Prostate gland (tissue), 2 donors: ENCODE data around the gene SLC1A7. TPM values are rescaled to one million over a fixed set of nuclear protein-coding genes. Genes with fewer than 3 reads are reported as not detected.

Experiments used
- DNase-seq: peaks from one replicate; pipeline ENCODE4 v3.0.0-alpha.2; 2019; ENCODE audit warnings: low spot score
- H3K27ac ChIP-seq, 2 donors: fragments of 200-600 bp; sonication (generic); 2 replicates each; pipeline ENCODE4 v1.5.1; 2017 to 2019
- H3K27me3 ChIP-seq: fragments of 200-600 bp; sonication (generic); replicated peaks from 2 replicates; pipeline ENCODE4 v1.5.1; 2019; ENCODE audit not compliant: insufficient read depth
- H3K36me3 ChIP-seq, 2 donors: fragments of 200-600 bp; sonication (generic); 1 replicate in 1 of 2; 2 replicates in 1 of 2; pipeline versions ENCODE4 v1.5.1 to v1.8.1; 2017 to 2019
- H3K4me1 ChIP-seq: fragments of 200-600 bp; sonication (generic); replicated peaks from 2 replicates; pipeline ENCODE4 v1.5.1; 2019
- H3K4me3 ChIP-seq, 2 donors: fragments of 200-600 bp; sonication (generic); 2 replicates each; pipeline ENCODE4 v1.5.1; 2017 to 2019
- H3K9me3 ChIP-seq: fragments of 200-600 bp; sonication (generic); 2 replicates; pipeline ENCODE4 v1.5.1; 2017
- CTCF ChIP-seq, 4 experiments: fragments of 200-600 bp in 2 of 4; fragments of 450-650 bp in 2 of 4; sonication (generic) in 2 of 4; IDR thresholded peaks; 1 replicate in 3 of 4; 2 replicates in 1 of 4; pipeline ENCODE4 v1.5.1; 2016 to 2019; ENCODE audit warnings: antibody characterized with exemption in 4 of 4, mild to moderate bottlenecking in 2 of 4, moderate library complexity in 2 of 4
- POLR2A ChIP-seq: fragments of 450-650 bp; IDR thresholded peaks from one replicate; pipeline ENCODE4 v1.6.1; 2016; ENCODE audit warnings: antibody characterized with exemption, mild to moderate bottlenecking
- POLR2AphosphoS5 ChIP-seq: sonication (generic); formaldehyde crosslinking; IDR thresholded peaks from one replicate; pipeline ENCODE4 v1.6.1; 2017; ENCODE audit warnings: antibody characterized with exemption
- WGBS: methylation state at CpG from one replicate; pipeline ENCODE4 v1.1.5; 2018; 5-methylcytosine and 5-hydroxymethylcytosine counted together
- intact Hi-C: fragments of 100-400 bp; cut with DNase I; formaldehyde crosslinking; loops from one replicate; pipeline ENCODE4 v1.14.2; 2022
- total RNA-seq, 2 donors: library from RNA; depleted of rRNA; stranded (reverse); fragments of >200 nt; gene quantifications; one replicate each; pipeline ENCODE4 v1.1.0, GENCODE V29; 2016

Gene SLC1A7
- total RNA-seq, 2 donors from 2014 or later, result 1.8 TPM; not detected in 1

GRCh38 chr1:53080769-53081168, 61.7 kb downstream of the SLC1A7 start:
- DNase-seq, result no peak
- intact Hi-C loops, result no loop called here
- H3K4me1 ChIP-seq, result no peaks in the 10 kb centered on the region
- H3K36me3 ChIP-seq, result peaks cover 0 to 4% of the 10 kb centered on the region in 2 donors
- WGBS, result 88% methylated on average over 15 of the region's 15 CpGs
- H3K27me3 ChIP-seq, result no peaks in the 10 kb centered on the region
- no peaks in the 10 kb centered on the region for H3K9me3 ChIP-seq
- no peak overlapping the region for H3K27ac ChIP-seq
- no peak for TF ChIP-seq POLR2AphosphoS5
- TF ChIP-seq CTCF (IDR thresholded peaks at IDR 0.05), result no peak
- no peak for TF ChIP-seq POLR2A
- H3K4me3 ChIP-seq, result no peak overlapping the region

- H3K4me1 ChIP-seq, result no peaks in the 10 kb centered on the region
- TF ChIP-seq POLR2AphosphoS5, result no peak
- no peak for TF ChIP-seq POLR2A
- no peak for TF ChIP-seq CTCF (IDR thresholded peaks at IDR 0.05)
- H3K27ac ChIP-seq, result no peak overlapping the region
- intact Hi-C loops, result no loop called here
- H3K36me3 ChIP-seq, result peaks cover 0 to 4% of the 10 kb centered on the region in 2 donors
- no peaks in the 10 kb centered on the region for H3K9me3 ChIP-seq
- H3K4me3 ChIP-seq, result no peak overlapping the region
- no peaks in the 10 kb centered on the region for H3K27me3 ChIP-seq
- 88% methylated on average over 3 of the region's 3 CpGs for WGBS
- no peak for DNase-seq
Observed at GRCh38 chr1:53080041-53080440, 62.4 kb downstream of the SLC1A7 start.

- no peak for DNase-seq
- intact Hi-C loops, result no loop called here
- Histone ChIP-seq H3K27me3 (no peaks in the 10 kb centered on the region), H3K4me3 (no peak overlapping the region), H3K36me3 (peaks cover 0 to 4% of the 10 kb centered on the region in 2 donors), H3K9me3 (no peaks in the 10 kb centered on the region), H3K27ac (no peak overlapping the region), H3K4me1 (no peaks in the 10 kb centered on the region)
- no peak for TF ChIP-seq POLR2A
- no peak for TF ChIP-seq POLR2AphosphoS5
- TF ChIP-seq CTCF (IDR thresholded peaks at IDR 0.05), result no peak
- WGBS, result 89% methylated on average over 4 of the region's 4 CpGs
Observed at GRCh38 chr1:53079251-53079650, 63.2 kb downstream of the SLC1A7 start.

- no peak for TF ChIP-seq CTCF (IDR thresholded peaks at IDR 0.05)
- no peak for TF ChIP-seq POLR2A
- TF ChIP-seq POLR2AphosphoS5, result no peak
- Histone ChIP-seq H3K4me1 (no peaks in the 10 kb centered on the region), H3K27me3 (no peaks in the 10 kb centered on the region), H3K27ac (no peak overlapping the region), H3K9me3 (no peaks in the 10 kb centered on the region), H3K4me3 (no peak overlapping the region), H3K36me3 (peaks cover 0 to 4% of the 10 kb centered on the region in 2 donors)
- intact Hi-C loops, result no loop called here
- DNase-seq, result no peak
- WGBS, result 95% methylated on average over 46 of the region's 46 CpGs
Observed at GRCh38 chr1:53078333-53079101, 63.9 kb downstream of the SLC1A7 start.

- Histone ChIP-seq H3K4me1 (no peaks in the 10 kb centered on the region), H3K27me3 (no peaks in the 10 kb centered on the region), H3K4me3 (no peak overlapping the region), H3K36me3 (peaks cover 0 to 4% of the 10 kb centered on the region in 2 donors), H3K9me3 (no peaks in the 10 kb centered on the region), H3K27ac (no peak overlapping the region)
- 93% methylated on average over 13 of the region's 13 CpGs for WGBS
- intact Hi-C loops, result no loop called here
- DNase-seq, result no peak
- TF ChIP-seq POLR2A (no peak), CTCF (IDR thresholded peaks at IDR 0.05) (no peak), POLR2AphosphoS5 (no peak)
Observed at GRCh38 chr1:53077599-53077965, 64.9 kb downstream of the SLC1A7 start.
